CD14-positive monocyte (primary cell): ENCODE measurements around the gene PSMA4. TPM values are rescaled to one million over a fixed set of nuclear protein-coding genes. Genes with fewer than 3 reads are reported as not detected.
A peak's percentile ranks its signal among the peaks of the same experiment; 100 is the strongest.

Source experiments
- DNase-seq, 3 donors: peaks; one replicate each; pipeline ENCODE4 v3.0.0-alpha.2; 2011 to 2022
- H2AFZ ChIP-seq: 2 replicates; pipeline ENCODE4 v1.6.0; 2012; ENCODE audit warnings: mild to moderate bottlenecking, low read depth, low read length, inconsistent platforms; ENCODE audit not compliant: insufficient read depth, poor library complexity, severe bottlenecking
- H3K27ac ChIP-seq, 2 donors: 1 replicate in 1 of 2; 2 replicates in 1 of 2; pipeline ENCODE4 v1.5.1; 2012 to 2013; ENCODE audit warnings: low read length in 2 of 2, control low read depth in 1 of 2, inconsistent platforms in 1 of 2, low read depth in 1 of 2, mild to moderate bottlenecking in 1 of 2
- H3K27me3 ChIP-seq, 2 donors: one replicate each; pipeline versions ENCODE4 v1.6.0 to v1.6.1; 2011 to 2013; ENCODE audit warnings: low read length in 2 of 2; ENCODE audit not compliant: control insufficient read depth in 2 of 2, insufficient read depth in 2 of 2
- H3K36me3 ChIP-seq, 2 donors: replicated peaks in 1 of 2; 1 replicate in 1 of 2; 2 replicates in 1 of 2; pipeline versions ENCODE4 v1.5.1 to v1.6.1; 2012 to 2013; ENCODE audit warnings: low read length in 2 of 2, control low read depth in 1 of 2, inconsistent platforms in 1 of 2, mild to moderate bottlenecking in 1 of 2; ENCODE audit not compliant: insufficient read depth in 2 of 2, control insufficient read depth in 1 of 2
- H3K4me1 ChIP-seq, 2 donors: 1 replicate in 1 of 2; 2 replicates in 1 of 2; pipeline versions ENCODE4 v1.5.1 to v1.6.1; 2012 to 2013; ENCODE audit warnings: low read length in 2 of 2, control low read depth in 1 of 2, inconsistent platforms in 1 of 2, mild to moderate bottlenecking in 1 of 2, moderate library complexity in 1 of 2; ENCODE audit not compliant: insufficient read depth in 2 of 2, control insufficient read depth in 1 of 2
- H3K4me2 ChIP-seq: replicated peaks from 2 replicates; pipeline ENCODE3; 2012; ENCODE audit warnings: low read length, moderate library complexity, mild to moderate bottlenecking; ENCODE audit not compliant: poor library complexity, severe bottlenecking; ENCODE audit errors: extremely low read depth
- H3K4me3 ChIP-seq, 3 experiments: fragments of 200-600 bp in 1 of 3; sonication (generic) in 1 of 3; replicated peaks in 1 of 3; 1 replicate in 2 of 3; 2 replicates in 1 of 3; pipeline ENCODE4 v1.5.1; 2011 to 2013; ENCODE audit warnings: low read length in 3 of 3, mild to moderate bottlenecking in 3 of 3, control low read depth in 2 of 3, low read depth in 2 of 3, inconsistent platforms in 1 of 3, moderate library complexity in 1 of 3
- H3K79me2 ChIP-seq: 2 replicates; pipeline ENCODE4 v1.6.0; 2012; ENCODE audit warnings: mild to moderate bottlenecking, control low read depth, inconsistent platforms, low read length, moderate library complexity; ENCODE audit not compliant: insufficient read depth
- H3K9ac ChIP-seq: 2 replicates; pipeline ENCODE4 v1.6.0; 2017; ENCODE audit warnings: low read length, mild to moderate bottlenecking; ENCODE audit not compliant: insufficient read depth, poor library complexity, severe bottlenecking
- H3K9me3 ChIP-seq, 2 donors: replicated peaks in 1 of 2; 1 replicate in 1 of 2; 2 replicates in 1 of 2; pipeline versions ENCODE4 v1.5.1 to v1.6.1; 2012 to 2013; ENCODE audit warnings: low read length in 2 of 2, control low read depth in 1 of 2; ENCODE audit not compliant: control insufficient read depth in 1 of 2, insufficient read depth in 1 of 2
- H4K20me1 ChIP-seq: 2 replicates; pipeline ENCODE4 v1.6.0; 2012; ENCODE audit warnings: mild to moderate bottlenecking, low read length, control low read depth, moderate library complexity; ENCODE audit not compliant: insufficient read depth
- H3K27ac Mint-ChIP-seq, 7 donors: one replicate each; pipeline ENCODE4 v1.8.0; 2020; ENCODE audit warnings: mild to moderate bottlenecking in 7 of 7, mixed read lengths in 7 of 7, moderate library complexity in 6 of 7, inconsistent platforms in 2 of 7
- H3K27me3 Mint-ChIP-seq, 3 donors: one replicate each; pipeline ENCODE4 v1.8.0; 2021 to 2022; ENCODE audit warnings: low read depth in 3 of 3, mild to moderate bottlenecking in 3 of 3, mixed read lengths in 3 of 3, moderate library complexity in 3 of 3, inconsistent platforms in 1 of 3
- H3K36me3 Mint-ChIP-seq, 2 donors: one replicate each; pipeline ENCODE4 v1.8.0; 2020; ENCODE audit warnings: mixed read lengths in 2 of 2, inconsistent platforms in 1 of 2, mild to moderate bottlenecking in 1 of 2
- H3K4me1 Mint-ChIP-seq: one replicate; pipeline ENCODE4 v1.8.0; 2020; ENCODE audit warnings: mild to moderate bottlenecking, mixed read lengths
- H3K4me3 Mint-ChIP-seq, 2 donors: one replicate each; pipeline ENCODE4 v1.8.0; 2020; ENCODE audit warnings: mild to moderate bottlenecking in 2 of 2, mixed read lengths in 2 of 2, moderate library complexity in 1 of 2
- H3K9me3 Mint-ChIP-seq, 7 donors: one replicate each; pipeline ENCODE4 v1.8.0; 2020 to 2022; ENCODE audit warnings: mixed read lengths in 7 of 7, mild to moderate bottlenecking in 6 of 7, moderate library complexity in 6 of 7, inconsistent platforms in 2 of 7
- WGBS: methylation state at CpG from one replicate; pipeline ENCODE4 v1.1.5; 2013; ENCODE audit warnings: missing lambda C conversion rate; ENCODE audit not compliant: insufficient coverage; 5-methylcytosine and 5-hydroxymethylcytosine counted together
- intact Hi-C, 2 donors: fragments of 100-400 bp; cut with micrococcal nuclease; formaldehyde crosslinking; loops; one replicate each; pipeline versions ENCODE4 v1.15.0 to v1.15.1; 2023
- polyA plus RNA-seq, 3 donors: library from polyadenylated mRNA; depleted of rRNA in 1 of 3; unstranded in 2 of 3; stranded (reverse) in 1 of 3; fragments of 300-500 nt in 2 of 3; fragments of >200 nt in 1 of 3; fragmentation: Illumina TruSeq in 2 of 3; gene quantifications; 1 replicate in 2 of 3; 2 replicates in 1 of 3; pipeline ENCODE4 v1.2.3, GENCODE V29; 2012 to 2021
- TF ChIP-seq, protein P1 (sequence below): fragments of 200-600 bp; IDR thresholded peaks from one replicate; pipeline ENCODE4 v1.8.0; 2022; ENCODE audit warnings: antibody characterized with exemption, mild to moderate bottlenecking

The PSMA4 gene
- polyA plus RNA-seq, 3 donors, result 121 to 421 (median 406) TPM

DNA sequence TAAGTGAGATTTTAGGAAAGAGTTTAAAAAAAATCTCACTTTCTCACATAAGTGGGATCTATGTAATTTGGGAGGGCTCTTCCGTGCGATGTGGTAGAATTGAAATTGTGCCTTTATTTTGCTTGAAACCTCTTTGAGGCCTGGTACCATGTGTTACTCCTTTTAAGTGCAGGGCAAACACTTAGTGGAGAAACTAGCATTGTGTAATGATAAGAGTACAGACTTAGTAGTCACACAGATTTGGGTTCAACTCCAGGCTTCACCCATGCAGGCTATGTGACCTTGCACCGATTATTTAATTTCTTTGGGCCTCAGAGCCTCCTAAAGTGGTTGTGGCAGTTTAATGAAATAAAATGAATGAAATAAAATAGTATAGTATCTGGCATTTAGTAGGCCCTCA, 2.4 kb downstream of the PSMA4 start:
- peaks cover 39% of the 10 kb centered on the region for H4K20me1 ChIP-seq
- Mint-ChIP-seq H3K36me3 (peaks cover 43 to 55% of the 10 kb centered on the region in 2 donors), H3K27ac (no peak overlapping the region), H3K4me3 (no peak overlapping the region), H3K27me3 (peaks cover 0 to 3% (median 1%) of the 10 kb centered on the region in 3 donors), H3K4me1 (peaks cover 22% of the 10 kb centered on the region), H3K9me3 (peaks cover 0 to 3% (median 0%) of the 10 kb centered on the region in 7 donors)
- H3K9ac ChIP-seq, result no peak overlapping the region
- H3K27ac ChIP-seq, result peak overlapping the region in 1 of 2 donors; percentile 60
- TF ChIP-seq, protein P1, sequence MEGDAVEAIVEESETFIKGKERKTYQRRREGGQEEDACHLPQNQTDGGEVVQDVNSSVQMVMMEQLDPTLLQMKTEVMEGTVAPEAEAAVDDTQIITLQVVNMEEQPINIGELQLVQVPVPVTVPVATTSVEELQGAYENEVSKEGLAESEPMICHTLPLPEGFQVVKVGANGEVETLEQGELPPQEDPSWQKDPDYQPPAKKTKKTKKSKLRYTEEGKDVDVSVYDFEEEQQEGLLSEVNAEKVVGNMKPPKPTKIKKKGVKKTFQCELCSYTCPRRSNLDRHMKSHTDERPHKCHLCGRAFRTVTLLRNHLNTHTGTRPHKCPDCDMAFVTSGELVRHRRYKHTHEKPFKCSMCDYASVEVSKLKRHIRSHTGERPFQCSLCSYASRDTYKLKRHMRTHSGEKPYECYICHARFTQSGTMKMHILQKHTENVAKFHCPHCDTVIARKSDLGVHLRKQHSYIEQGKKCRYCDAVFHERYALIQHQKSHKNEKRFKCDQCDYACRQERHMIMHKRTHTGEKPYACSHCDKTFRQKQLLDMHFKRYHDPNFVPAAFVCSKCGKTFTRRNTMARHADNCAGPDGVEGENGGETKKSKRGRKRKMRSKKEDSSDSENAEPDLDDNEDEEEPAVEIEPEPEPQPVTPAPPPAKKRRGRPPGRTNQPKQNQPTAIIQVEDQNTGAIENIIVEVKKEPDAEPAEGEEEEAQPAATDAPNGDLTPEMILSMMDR, result no peak
- H3K9me3 ChIP-seq, result no peaks in the 10 kb centered on the region
- no peak overlapping the region for H2AFZ ChIP-seq
- peaks cover 41 to 56% of the 10 kb centered on the region in 2 donors for H3K36me3 ChIP-seq
- intact Hi-C loops, result loop anchor here (5.0 kb wide), 2 partner anchors 105 to 245 kb away; partner anchors contain the start of genes IREB2 (in 2 of the 2) and SKIC8 (in 1 of the 2)
- DNase-seq, result no peak
- peaks cover 42% of the 10 kb centered on the region for H3K79me2 ChIP-seq
- 100% methylated on average over 3 of the region's 3 CpGs for WGBS
- H3K4me2 ChIP-seq, result peak overlapping the region; percentile 96
- H3K4me1 ChIP-seq, result peaks cover 16 to 21% of the 10 kb centered on the region in 2 donors
- no peak overlapping the region for H3K4me3 ChIP-seq
- H3K27me3 ChIP-seq, result no peaks in the 10 kb centered on the region

DNA sequence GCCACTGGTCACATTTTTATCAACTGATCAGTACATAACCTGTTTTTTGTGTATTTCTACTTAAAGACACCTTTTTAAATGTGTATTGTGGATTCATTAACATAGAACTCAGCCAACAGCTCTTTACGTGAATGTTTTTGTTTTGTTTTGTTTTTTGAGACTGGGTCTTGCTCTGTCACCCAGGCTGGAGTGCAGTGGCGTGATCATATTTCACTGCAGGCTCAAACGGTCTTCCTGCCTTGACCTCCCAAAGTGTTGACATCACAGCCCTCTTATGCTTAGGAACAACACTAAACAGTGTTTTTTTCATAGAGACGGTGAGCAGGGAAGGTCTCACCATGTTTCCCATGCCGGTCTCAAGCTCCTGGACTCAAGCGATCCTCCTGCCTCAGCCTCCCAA, 9.9 kb downstream of the PSMA4 start:
- no peak for DNase-seq
- Mint-ChIP-seq H3K9me3 (no peaks in the 10 kb centered on the region), H3K27me3 (peaks cover 0 to 6% (median 3%) of the 10 kb centered on the region in 3 donors), H3K4me3 (no peak overlapping the region), H3K27ac (peak overlapping the region in 2 of 7 donors; percentile 42 to 60), H3K36me3 (peaks cover 55 to 60% of the 10 kb centered on the region in 2 donors), H3K4me1 (peaks cover 2% of the 10 kb centered on the region)
- Histone ChIP-seq H3K27ac (no peak overlapping the region), H3K27me3 (no peaks in the 10 kb centered on the region), H3K4me3 (no peak overlapping the region), H3K9me3 (no peaks in the 10 kb centered on the region), H3K36me3 (peaks cover 56 to 60% of the 10 kb centered on the region in 2 donors), H3K79me2 (no peaks in the 10 kb centered on the region), H3K4me1 (no peaks in the 10 kb centered on the region), H3K9ac (no peak overlapping the region), H2AFZ (no peak overlapping the region), H3K4me2 (no peak overlapping the region), H4K20me1 (peaks cover 40% of the 10 kb centered on the region)
- TF ChIP-seq, protein P1, result no peak
- intact Hi-C loops, result no loop called here
- 95% methylated on average over 3 of the region's 6 CpGs for WGBS
